Activated T-cell treated with anti-CD3 and anti-CD28 coated beads for 24 hours (primary cell): ENCODE results near the gene KCNN3.

ENCODE experiments used
- DNase-seq: peaks from one replicate; pipeline ENCODE4 v3.0.0-alpha.2; 2020; ENCODE audit warnings: low read depth

The KCNN3 gene

GRCh38 chr1:154792899-154793298, 77.2 kb downstream of the KCNN3 start:
- no peak for DNase-seq

DNA sequence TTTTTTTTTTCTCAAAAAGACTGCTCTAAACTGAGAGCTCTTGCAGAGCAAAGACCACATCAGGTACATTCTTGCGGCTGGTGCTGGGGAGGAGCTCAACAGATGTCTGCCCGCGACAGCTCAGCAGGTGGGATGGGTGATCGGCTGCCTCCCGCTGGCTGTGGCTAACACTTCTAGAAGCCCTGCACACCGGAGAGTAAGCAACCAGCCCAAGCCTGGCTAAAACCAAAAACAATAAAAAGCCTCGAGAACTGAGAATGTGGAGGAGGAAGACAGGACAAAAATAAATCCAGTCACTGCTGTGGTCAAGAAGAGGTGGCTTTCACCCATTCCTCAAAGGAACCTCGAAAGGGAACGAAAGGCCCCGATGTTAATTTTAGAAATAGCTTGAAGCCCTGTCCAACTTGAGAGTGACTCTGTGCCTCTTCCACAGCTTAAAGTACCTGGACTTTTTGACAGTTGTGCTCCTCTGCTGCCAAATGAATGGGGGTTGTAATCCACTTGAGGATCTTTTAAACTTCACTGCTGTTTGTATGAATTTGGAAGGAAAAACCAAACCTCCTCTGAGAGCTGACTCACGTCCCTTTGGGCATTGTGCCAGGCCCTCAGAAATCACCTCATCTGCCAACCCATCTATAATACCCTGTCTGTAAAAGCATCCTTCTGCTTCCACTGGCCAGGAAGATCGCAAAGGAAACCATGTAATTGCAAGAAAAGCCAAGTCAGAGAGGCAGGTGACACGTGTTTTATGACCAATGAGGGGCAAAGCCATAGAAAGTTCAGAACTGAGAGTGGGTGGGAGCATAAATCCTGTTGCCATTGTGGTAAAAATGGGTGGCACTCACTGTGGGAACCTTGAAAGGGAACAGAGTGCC, 78.6 kb downstream of the KCNN3 start:
- DNase-seq = peak; percentile 61

DNA sequence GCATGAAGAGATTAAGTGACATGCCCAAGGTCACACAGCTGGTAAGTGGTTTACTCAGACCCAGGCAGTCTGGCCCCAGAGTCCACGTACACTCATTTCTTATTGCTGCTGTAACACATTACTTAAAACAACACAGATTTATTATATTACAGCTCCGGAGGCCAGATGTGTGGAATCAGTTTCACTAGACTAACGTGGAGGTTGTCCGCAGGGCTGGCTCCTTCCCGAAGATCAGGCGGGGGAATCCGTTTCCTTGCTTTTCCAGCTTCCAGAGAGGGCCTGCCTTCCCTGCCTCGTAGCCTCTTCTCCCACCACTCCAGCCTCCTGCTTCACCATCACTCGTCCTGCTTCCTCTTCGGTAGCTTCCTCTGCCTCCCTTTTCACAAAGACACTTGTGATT, 81.2 kb downstream of the KCNN3 start:
- no peak for DNase-seq

DNA sequence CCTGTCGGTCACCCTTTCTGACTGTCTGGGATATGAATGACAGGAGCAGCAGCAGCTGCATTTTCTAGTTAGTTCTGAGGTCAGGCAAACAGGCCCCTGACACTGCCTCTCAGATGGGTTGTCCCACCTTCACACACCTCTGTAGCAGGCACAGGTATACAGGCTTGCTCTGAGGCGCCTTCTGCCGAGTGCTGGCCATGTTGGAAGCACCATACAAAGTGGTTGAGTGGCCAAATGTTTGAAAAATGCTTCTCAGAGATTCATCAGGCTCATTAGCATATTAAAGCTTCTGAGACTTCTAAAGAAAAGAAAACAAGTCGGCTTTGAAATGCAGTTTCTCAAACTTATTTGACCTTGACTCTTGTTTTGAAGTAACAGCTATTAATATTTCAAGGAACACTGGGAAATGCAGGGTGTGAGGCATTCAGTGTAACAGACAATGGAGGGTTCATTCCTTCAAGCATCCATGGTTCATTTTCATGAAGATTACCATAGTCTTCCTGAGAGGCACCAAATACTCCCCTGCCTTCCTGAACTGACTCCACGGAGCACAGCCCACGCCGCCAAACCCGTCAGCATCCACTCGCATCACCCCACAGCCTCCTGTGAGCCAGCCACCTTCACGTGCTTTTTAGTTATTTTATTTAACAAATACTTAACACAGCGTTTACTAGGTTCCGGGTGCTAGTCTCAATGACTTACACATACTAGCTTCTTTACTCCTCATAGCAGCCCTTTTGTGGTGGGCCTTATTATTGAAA, 81.8 kb downstream of the KCNN3 start:
- DNase-seq = no peak

DNA sequence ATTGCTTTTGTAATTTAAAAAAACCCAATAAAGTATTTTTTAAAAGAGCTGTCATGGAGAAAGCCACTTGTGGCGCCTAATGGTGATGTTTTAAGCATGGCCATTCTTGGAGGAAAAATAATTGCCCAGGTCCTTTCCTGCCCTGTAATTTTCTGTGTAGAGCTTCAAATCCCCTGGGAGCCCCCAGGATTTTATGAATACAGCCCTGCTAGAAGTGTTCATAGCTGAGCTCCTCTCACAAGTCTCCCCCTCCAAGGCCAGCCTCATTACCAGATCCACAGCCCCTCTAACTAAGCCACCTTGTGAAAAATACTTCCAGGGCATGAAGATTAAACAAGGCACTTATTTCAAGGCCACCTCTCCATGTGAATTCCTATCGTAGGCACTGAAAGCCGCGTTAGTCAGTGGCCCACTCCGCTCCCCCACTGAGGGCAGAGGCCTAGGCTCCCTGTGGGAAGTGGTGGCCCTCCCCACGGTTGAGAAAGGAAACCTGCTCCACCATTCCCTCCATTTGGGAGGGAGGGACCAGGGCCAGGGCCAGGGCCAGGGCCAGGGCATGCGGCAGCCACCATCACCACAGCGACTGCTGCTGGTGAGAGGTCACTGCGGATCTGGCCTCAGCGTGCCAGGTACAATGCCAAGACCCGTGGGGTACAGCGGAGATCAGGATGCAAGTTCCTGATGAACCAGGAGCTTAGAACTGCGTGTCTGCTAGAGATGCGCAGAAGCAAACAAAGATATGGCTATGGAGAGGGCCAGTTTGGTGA, 83.1 kb downstream of the KCNN3 start:
- DNase-seq = no peak

GRCh38 chr1:154784924-154785531, 85.1 kb downstream of the KCNN3 start:
- peak; percentile 33 for DNase-seq

GRCh38 chr1:154784416-154784815, 85.7 kb downstream of the KCNN3 start:
- no peak for DNase-seq

DNA sequence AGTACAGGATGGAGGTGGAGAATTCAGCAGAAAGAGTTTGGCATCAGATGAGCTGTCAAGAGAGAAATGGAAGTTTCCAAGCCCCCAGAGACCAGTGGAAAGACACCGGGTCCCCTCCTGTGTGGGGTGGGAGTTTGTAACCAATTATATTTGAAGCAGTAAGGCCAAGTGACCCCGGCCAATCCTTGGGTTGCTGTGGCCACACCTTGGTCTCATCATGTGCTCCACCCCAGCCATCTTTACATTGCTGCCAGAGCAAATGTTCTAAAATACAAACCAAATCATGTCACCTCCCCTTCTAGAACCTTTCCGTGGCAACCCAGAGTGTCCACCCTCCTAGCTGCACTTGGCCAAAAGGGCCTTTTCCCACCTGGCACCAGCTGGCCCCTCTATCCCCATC, 86.1 kb downstream of the KCNN3 start:
- DNase-seq = no peak

- DNase-seq = no peak
Measured at GRCh38 chr1:154780541-154780940, 89.5 kb downstream of the KCNN3 start.

- DNase-seq = no peak
Measured at GRCh38 chr1:154779551-154780189, 90.4 kb downstream of the KCNN3 start.

- DNase-seq = no peak
Measured at GRCh38 chr1:154778944-154779343, 91.1 kb downstream of the KCNN3 start.

DNA sequence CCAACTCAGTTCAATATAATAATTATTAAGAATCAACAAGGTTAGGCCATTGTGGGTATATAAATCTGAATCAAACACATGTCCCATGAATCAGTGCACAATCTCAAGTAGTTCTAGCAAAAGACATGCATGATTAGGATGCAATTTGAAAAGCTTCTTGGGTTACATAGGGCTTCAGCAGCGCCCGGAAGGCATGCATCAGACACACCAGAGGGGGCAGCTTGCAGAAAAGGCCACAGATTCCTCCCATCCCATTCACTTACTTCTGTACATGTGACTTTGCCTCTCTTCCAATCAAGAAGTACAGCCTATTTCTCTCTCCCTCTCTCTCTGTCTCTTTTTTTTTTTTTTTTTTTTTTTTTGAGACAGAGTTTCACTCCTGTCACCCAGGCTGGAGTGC, 91.8 kb downstream of the KCNN3 start:
- no peak for DNase-seq

DNA sequence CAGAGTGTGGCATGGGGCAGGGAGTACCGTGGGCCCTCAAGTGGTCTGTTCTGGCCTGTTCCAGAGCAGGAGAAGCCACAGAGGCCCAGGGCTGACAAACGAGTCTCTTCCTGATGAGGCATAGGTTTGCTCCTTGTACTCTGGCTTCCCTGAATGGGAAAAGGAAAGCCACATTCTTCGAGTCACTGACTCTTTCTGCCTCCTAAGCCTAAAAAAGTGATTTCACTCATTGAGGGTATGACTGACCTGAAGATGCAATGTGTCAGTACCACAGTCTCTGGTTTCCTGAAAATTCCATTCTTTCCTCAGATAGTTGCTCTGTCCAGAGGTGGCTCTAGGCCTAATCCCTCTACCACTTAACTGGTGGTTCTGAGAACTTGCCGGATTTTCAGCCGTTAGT, 92.3 kb downstream of the KCNN3 start:
- DNase-seq = no peak

DNA sequence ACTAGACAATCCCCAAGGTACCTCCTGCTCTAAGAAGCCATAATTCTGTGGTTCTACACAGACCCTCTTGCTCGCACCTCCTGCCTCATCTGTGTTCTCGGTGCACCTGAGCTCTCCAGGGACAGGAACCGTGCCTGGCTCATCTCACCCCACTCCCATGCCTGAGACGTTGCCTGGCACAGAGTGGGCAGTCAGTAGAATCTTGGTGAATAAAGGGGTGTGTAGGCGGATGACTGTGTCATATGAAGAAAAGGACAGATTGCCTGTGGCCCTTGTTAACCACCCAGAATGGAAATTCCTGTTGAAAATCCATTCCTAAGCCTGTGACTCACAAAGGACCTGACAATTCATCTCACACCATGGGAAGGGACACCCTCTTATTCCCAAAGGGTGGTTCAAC, 92.9 kb downstream of the KCNN3 start:
- DNase-seq = no peak

- DNase-seq = no peak
Measured at GRCh38 chr1:154775621-154776605, 94.2 kb downstream of the KCNN3 start.

- DNase-seq = no peak
Measured at GRCh38 chr1:154774175-154774855, 95.8 kb downstream of the KCNN3 start.

- no peak for DNase-seq
Measured at GRCh38 chr1:154773551-154773950, 96.5 kb downstream of the KCNN3 start.

DNA sequence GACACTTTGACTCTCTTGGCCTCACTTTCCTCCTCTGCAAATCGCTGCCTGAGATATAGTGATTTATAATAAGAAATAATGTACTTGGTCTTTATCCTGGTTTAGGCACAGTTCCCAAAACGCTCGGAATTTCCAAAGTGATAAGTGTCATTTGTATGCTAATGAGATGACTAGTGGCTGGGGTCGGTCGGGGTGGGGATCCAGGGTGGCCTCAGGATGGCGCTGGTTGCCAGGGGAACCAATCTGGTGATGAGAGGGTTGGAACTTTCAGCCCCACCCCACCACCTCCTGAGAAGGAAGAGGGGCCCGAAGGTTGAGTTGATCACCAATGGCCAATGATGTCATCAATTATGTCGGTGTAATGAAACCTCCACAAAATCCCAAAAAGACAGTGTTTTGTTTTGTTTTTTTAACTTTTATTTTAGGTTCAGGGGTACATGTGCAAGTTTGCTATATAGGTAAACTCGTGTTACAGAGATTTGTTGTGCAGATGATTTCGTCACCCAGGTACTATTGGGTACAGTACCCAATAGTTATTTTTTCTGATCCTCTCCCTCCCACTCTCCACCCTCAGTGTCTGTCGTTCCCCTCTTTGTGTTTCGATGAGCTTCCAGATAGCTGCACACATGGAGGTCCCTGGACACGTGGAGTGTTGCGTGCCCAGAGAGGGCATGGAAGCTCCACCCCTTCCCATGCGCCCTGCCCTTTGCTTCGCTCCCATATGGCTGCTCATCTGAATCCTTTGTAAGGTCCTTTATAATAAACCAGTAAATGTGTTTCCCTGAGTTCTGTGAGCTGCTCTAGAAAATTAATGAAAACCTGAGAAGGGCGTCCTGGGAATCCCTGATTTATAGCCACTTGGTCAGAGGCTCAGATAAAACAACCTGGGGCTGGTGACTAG, 97.2 kb downstream of the KCNN3 start:
- DNase-seq = no peak

DNA sequence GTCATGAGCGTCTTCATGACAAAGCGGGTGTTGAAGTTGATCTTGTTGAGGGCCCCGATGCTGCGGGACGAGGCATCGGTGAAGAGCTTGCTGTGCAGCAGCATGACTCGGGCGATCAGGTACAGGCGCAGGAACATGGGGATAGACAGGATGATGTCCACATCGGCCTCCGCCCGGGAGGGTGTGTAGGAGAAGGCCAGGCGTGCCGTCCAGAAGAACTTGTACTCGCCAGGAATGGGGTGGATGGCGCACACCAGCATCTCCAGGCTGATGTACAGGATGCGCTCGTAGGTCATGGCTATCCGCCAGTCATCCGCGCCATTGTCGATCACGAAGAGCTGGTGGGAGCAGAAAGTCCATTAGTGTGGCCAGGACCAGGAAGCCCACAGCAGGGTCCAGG, 98.0 kb downstream of the KCNN3 start:
- DNase-seq = no peak
